Left ventricle myocardium inferior (tissue), 1 donor: ENCODE measurements around the gene KCNK16. TPM values are rescaled to one million over a fixed set of nuclear protein-coding genes. Genes with fewer than 3 reads are reported as not detected.

Experiments
- DNase-seq: peaks from one replicate; pipeline ENCODE4 v3.0.0-alpha.2; 2020
- H3K27ac ChIP-seq: fragments of 200-600 bp; replicated peaks from 2 replicates; pipeline ENCODE4 v1.8.0; 2021
- H3K27me3 ChIP-seq: fragments of 200-600 bp; 2 replicates; pipeline ENCODE4 v1.8.0; 2021; ENCODE audit warnings: low read depth
- H3K36me3 ChIP-seq: fragments of 200-600 bp; 2 replicates; pipeline ENCODE4 v1.8.0; 2021
- H3K4me1 ChIP-seq: fragments of 200-600 bp; 2 replicates; pipeline ENCODE4 v1.8.0; 2021
- H3K4me3 ChIP-seq: fragments of 200-600 bp; 2 replicates; pipeline ENCODE4 v1.8.0; 2021; ENCODE audit warnings: mild to moderate bottlenecking, moderate library complexity
- H3K9me3 ChIP-seq: fragments of 200-600 bp; replicated peaks from 2 replicates; pipeline ENCODE4 v1.8.0; 2021
- intact Hi-C: fragments of 100-400 bp; cut with micrococcal nuclease; formaldehyde crosslinking; loops from one replicate; pipeline ENCODE4 v1.11.0; 2022
- total RNA-seq: library from RNA; stranded (reverse); fragmentation: NEBNext Ultra II Directional; extraction: Animal tissue kit (Norgen Biotek cat#: 25700); gene quantifications from one replicate; pipeline ENCODE4 v1.2.1, GENCODE V29; 2021
- TF ChIP-seq, protein P1 (sequence below): fragments of 200-600 bp; IDR thresholded peaks from 2 replicates; pipeline ENCODE4 v1.8.0; 2021; ENCODE audit warnings: antibody characterized with exemption, mild to moderate bottlenecking, borderline replicate concordance
- donor health status: DM: no; HTN: yes; CAD: no; lungs with severe emphysema.

KCNK16 gene
- total RNA-seq, 1 donor from 2014 or later, result not detected

DNA sequence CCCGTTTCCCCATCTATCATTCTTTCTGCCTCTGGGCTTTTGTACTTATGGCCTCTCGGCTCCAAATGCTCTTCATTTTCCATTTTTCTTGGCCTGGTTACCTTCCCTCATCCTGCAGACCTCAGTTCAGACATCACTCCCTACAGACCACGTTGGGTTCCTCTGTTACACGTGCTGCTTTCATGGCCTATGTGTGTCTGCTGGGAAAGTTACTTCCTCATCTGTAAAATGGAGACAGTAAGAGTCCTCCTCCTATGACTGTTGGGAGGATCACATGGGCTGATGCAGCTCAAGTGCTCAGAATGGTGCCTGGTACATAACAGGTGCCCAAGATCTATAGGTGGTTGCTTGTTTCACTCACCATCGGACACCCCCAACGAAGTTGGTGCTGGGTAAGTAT lies 21.8 kb downstream of the KCNK16 start:
- H3K36me3 ChIP-seq, result no peaks in the 10 kb centered on the region
- intact Hi-C loops, result loop anchor here (5.0 to 10.0 kb wide), 3 partner anchors 133 to 426 kb away; no protein-coding TSS in a partner anchor
- no peak overlapping the region for H3K27ac ChIP-seq
- TF ChIP-seq, protein P1, sequence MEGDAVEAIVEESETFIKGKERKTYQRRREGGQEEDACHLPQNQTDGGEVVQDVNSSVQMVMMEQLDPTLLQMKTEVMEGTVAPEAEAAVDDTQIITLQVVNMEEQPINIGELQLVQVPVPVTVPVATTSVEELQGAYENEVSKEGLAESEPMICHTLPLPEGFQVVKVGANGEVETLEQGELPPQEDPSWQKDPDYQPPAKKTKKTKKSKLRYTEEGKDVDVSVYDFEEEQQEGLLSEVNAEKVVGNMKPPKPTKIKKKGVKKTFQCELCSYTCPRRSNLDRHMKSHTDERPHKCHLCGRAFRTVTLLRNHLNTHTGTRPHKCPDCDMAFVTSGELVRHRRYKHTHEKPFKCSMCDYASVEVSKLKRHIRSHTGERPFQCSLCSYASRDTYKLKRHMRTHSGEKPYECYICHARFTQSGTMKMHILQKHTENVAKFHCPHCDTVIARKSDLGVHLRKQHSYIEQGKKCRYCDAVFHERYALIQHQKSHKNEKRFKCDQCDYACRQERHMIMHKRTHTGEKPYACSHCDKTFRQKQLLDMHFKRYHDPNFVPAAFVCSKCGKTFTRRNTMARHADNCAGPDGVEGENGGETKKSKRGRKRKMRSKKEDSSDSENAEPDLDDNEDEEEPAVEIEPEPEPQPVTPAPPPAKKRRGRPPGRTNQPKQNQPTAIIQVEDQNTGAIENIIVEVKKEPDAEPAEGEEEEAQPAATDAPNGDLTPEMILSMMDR, result no peak
- DNase-seq, result no peak
- no peak overlapping the region for H3K4me3 ChIP-seq
- H3K9me3 ChIP-seq, result peaks cover 5% of the 10 kb centered on the region
- peaks cover 19% of the 10 kb centered on the region for H3K4me1 ChIP-seq
- H3K27me3 ChIP-seq, result peaks cover 52% of the 10 kb centered on the region

- H3K4me3 ChIP-seq, result no peak overlapping the region
- no peak for DNase-seq
- no peaks in the 10 kb centered on the region for H3K36me3 ChIP-seq
- H3K9me3 ChIP-seq, result no peaks in the 10 kb centered on the region
- intact Hi-C loops, result no loop called here
- H3K4me1 ChIP-seq, result peaks cover 18% of the 10 kb centered on the region
- peaks cover 76% of the 10 kb centered on the region for H3K27me3 ChIP-seq
- no peak overlapping the region for H3K27ac ChIP-seq
- TF ChIP-seq, protein P1, result no peak
These were observed 24.4 kb downstream of the KCNK16 start for GRCh38 chr6:39298061-39298460.

DNA sequence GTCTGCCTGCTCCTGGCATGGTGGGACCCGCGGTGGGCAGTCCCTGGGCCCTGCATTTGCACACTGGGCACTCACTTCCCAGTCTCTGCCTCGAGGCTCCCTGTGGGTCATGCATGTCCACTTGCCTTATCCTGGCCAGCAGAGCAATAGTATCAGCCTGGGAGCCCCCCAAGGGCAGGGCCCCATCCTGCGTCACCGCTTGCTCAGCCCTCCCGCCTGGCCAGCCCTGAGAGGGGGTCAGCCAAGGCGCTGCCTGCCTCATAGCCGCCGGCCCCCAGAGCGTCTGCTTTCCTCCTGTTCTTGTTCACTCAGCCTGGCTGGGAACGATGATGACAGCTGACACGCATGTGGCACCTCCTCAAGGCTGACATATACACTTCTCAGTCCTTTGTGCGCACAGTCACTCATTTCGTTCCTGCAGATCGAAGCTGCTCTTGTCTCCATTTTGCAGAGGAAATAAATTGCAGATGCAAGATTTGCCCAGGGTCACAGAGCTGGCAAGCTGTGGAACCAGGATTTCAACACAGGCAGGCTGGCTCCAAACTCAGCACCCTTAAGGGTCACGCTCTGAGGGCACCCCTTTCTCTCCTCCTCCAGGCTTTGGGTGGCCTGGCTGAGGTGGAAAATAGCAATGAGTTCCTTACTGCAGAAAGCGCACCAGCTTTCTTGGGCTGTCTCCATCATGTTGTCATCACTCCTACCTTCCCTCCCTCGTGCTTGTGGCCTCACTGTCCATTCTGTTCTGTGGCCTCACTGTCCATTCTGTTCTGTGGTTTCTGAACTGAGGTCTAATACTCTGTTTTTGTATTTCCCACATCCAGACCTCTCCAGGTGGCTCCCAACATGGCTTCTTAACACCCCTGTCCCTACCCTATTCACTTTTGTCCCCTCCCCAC lies 25.5 kb downstream of the KCNK16 start:
- peak; percentile 57 for DNase-seq
- Histone ChIP-seq H3K4me1 (peaks cover 16% of the 10 kb centered on the region), H3K36me3 (no peaks in the 10 kb centered on the region), H3K27ac (peak overlapping the region; percentile 19), H3K27me3 (peaks cover 86% of the 10 kb centered on the region), H3K4me3 (no peak overlapping the region), H3K9me3 (no peaks in the 10 kb centered on the region)
- intact Hi-C loops, result no loop called here
- TF ChIP-seq, protein P1, result no peak

- TF ChIP-seq, protein P1, result no peak
- H3K27me3 ChIP-seq, result peaks cover 72% of the 10 kb centered on the region
- H3K27ac ChIP-seq, result peak overlapping the region; percentile 11
- H3K4me3 ChIP-seq, result no peak overlapping the region
- H3K9me3 ChIP-seq, result no peaks in the 10 kb centered on the region
- intact Hi-C loops, result no loop called here
- DNase-seq, result no peak
- no peaks in the 10 kb centered on the region for H3K36me3 ChIP-seq
- peaks cover 16% of the 10 kb centered on the region for H3K4me1 ChIP-seq
These were observed 26.9 kb downstream of the KCNK16 start for GRCh38 chr6:39295611-39296011.

DNA sequence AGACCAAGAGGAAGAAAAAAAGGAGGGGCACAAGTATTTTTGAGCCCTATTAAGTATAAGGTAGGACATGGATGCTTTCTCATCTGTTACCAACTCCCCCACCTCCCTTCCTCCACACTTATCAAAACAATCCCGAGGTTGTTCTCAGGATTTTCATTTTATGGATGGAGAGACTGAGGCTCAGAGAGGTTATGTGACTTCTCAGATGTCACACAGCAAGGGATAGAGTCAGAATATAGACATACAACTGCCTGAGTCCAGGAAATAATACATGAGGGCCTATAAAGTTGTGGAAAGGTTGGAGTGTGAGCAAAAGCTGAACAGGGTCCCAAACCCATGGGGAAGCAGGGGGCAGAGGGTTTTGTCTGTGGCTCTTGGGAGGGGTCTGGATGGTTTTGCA lies 27.6 kb downstream of the KCNK16 start:
- Histone ChIP-seq H3K36me3 (no peaks in the 10 kb centered on the region), H3K4me1 (peaks cover 16% of the 10 kb centered on the region), H3K9me3 (no peaks in the 10 kb centered on the region), H3K27ac (no peak overlapping the region), H3K27me3 (peaks cover 69% of the 10 kb centered on the region), H3K4me3 (no peak overlapping the region)
- intact Hi-C loops, result no loop called here
- no peak for DNase-seq
- TF ChIP-seq, protein P1, result no peak
